SK-N-SH (cell line): ENCODE results near the gene LIMA1.
"Not testable (repeated sequence)": the region's sequence is repeated elsewhere in the genome, so short reads cannot be mapped to it uniquely, and the experiment has no call there.

Source experiments
- GABPA ChIP-seq: IDR thresholded peaks from 2 replicates; pipeline ENCODE4 v1.4.0; 2012; ENCODE audit warnings: low read depth, mild to moderate bottlenecking
- RAD21 ChIP-seq: IDR thresholded peaks from 2 replicates; pipeline ENCODE4 v1.6.1; 2012; ENCODE audit warnings: mild to moderate bottlenecking, low read length
- ZBTB33 ChIP-seq: IDR thresholded peaks from 2 replicates; pipeline ENCODE4 v1.4.0; 2012; ENCODE audit warnings: low read depth, borderline replicate concordance
- TF ChIP-seq, protein P1 (sequence below): fragments of 200-600 bp; sonication (generic); IDR thresholded peaks from 2 replicates; pipeline ENCODE4 v1.6.1; 2017; ENCODE audit warnings: antibody characterized with exemption, mild to moderate bottlenecking, moderate library complexity

- TF ChIP-seq, protein P1, sequence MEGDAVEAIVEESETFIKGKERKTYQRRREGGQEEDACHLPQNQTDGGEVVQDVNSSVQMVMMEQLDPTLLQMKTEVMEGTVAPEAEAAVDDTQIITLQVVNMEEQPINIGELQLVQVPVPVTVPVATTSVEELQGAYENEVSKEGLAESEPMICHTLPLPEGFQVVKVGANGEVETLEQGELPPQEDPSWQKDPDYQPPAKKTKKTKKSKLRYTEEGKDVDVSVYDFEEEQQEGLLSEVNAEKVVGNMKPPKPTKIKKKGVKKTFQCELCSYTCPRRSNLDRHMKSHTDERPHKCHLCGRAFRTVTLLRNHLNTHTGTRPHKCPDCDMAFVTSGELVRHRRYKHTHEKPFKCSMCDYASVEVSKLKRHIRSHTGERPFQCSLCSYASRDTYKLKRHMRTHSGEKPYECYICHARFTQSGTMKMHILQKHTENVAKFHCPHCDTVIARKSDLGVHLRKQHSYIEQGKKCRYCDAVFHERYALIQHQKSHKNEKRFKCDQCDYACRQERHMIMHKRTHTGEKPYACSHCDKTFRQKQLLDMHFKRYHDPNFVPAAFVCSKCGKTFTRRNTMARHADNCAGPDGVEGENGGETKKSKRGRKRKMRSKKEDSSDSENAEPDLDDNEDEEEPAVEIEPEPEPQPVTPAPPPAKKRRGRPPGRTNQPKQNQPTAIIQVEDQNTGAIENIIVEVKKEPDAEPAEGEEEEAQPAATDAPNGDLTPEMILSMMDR, result not testable (repeated sequence)
- TF ChIP-seq GABPA, RAD21, ZBTB33: not testable (repeated sequence)
Observed at GRCh38 chr12:50324770-50325169, 41.5 kb upstream of the LIMA1 start.
